Skin of body (tissue), 3 donors: ENCODE results near the gene TM7SF2. TPM values are rescaled to one million over a fixed set of nuclear protein-coding genes. Genes with fewer than 3 reads are reported as not detected.

Source experiments
- DNase-seq: peaks from one replicate; lab custom pipeline; 2025; lab: John Stamatoyannopoulos, UW
- small RNA-seq: library from RNA; depleted of rRNA; stranded (forward); fragments of <200 nt; gene quantifications from one replicate; pipeline ENCODE3, GENCODE V24; 2014; ENCODE audit warnings: low replicate concordance
- total RNA-seq: library from RNA; depleted of rRNA; stranded (reverse); fragments of >200 nt; gene quantifications from one replicate; pipeline ENCODE4 v1.2.3, GENCODE V29; 2014

The TM7SF2 gene
- total RNA-seq, 1 donor from 2014 or later: 31.4 TPM

- DNase-seq: no peak
These were observed 39.7 kb downstream of the TM7SF2 start for GRCh38 chr11:65151331-65151899.

DNA sequence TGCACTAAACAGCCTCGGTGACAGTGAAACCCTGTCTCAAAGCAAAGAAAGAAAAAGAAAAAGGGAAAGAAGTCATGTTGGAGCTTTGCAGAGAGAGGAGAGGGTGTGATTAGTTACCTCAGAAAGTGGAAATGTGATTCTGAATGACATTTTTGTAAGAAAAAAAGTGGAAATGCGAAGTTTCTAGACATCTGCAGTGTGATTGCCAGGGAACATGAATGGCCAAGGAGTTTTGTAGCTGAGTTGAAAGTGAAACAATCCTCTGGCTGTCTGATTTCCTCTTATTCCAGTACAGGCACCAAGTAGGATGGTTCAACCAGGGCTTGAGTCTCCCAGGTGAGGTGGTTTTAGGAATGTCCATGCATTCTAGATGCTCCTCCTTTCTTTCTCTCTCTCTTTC, 40.5 kb downstream of the TM7SF2 start:
- DNase-seq: no peak

GRCh38 chr11:65156256-65156655, 44.6 kb downstream of the TM7SF2 start:
- DNase-seq: no peak

- DNase-seq: no peak
These were observed 45.3 kb downstream of the TM7SF2 start for GRCh38 chr11:65156926-65157325.

DNA sequence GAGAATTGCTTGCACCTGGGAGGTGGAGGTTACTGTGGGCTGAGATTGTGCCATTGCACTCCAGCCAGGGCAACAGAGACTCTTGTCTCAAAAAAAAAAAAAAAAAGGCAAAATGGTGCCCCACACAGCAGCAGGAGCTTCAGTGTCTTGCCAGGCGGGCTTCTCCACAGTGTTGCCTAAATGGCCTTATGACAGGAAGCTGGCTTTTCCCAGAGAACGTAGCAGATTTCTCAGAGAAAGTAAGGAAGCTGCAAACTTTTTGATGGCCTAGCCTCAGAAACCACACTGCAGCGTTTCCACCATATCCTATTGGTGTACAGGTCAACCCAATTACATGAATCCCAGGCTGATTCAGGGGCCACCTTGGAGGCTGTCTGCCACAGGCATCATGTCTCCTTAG, 45.7 kb downstream of the TM7SF2 start:
- no peak for DNase-seq

- no peak for DNase-seq
These were observed 47.3 kb downstream of the TM7SF2 start for GRCh38 chr11:65159012-65159411.

DNA sequence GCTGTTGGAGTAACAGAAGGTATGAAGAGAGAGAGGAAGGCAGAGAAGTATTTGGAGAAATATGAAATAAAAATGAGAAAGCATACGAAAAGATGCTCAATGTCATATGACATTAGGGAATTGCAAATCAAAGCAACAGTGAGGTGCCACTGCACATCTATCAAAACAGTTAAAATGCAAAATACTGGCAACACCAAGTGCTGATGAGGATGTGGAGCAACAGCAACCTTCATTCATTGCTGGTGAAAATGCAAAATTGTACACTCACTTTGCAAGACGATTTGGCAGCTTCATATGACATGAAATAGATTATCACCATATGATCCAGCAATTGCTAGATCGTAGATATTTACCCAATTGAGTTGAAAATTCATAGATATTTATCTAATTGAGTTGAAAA, 49.0 kb downstream of the TM7SF2 start:
- DNase-seq: no peak

DNA sequence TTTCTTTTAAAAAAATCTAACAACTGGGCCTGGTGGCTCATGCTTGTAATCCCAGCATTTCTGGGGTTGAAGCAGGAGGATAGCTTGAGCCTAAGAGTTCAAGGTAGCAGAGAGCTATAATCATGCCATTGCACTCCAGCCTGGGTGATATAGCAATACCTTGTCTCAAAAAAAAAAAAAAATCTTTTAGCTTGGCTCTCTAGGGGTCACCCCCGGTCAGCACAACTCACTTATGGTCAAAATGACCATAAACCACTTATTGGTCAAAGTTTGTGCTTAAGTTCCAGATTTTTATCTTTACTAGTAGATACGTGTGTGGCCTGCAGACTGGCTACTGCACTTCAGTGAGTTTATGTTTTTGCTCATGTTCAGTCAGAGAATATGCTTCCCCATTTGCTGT, 52.0 kb downstream of the TM7SF2 start:
- DNase-seq: no peak

Small RNAs within 50 kb of the gene (small RNA-seq; reads per million reads assigned to genes)
- gene HIGD1AP10 (not detected), gene PDCL2P2 (not detected), gene RNU2-23P (2.1 reads per million, percentile 86 among the genes with 10 or more reads in this experiment)

Other genes starting within 250 kb of the TM7SF2 start
- 27.1 TPM for gene EHD1, start 233.3 kb upstream of the TM7SF2 start, total RNA-seq
- 8.1 TPM for gene ATG2A, start 194.7 kb upstream of the TM7SF2 start, total RNA-seq
- gene PPP2R5B, start 187.2 kb upstream of the TM7SF2 start, total RNA-seq: 5.5 TPM
- not detected for gene GPHA2, start 176.0 kb upstream of the TM7SF2 start, total RNA-seq
- not detected for gene MAJIN, start 139.8 kb upstream of the TM7SF2 start, total RNA-seq
- gene BATF2, start 114.9 kb upstream of the TM7SF2 start, total RNA-seq: 0.20 TPM
- gene ARL2, start 97.7 kb upstream of the TM7SF2 start, total RNA-seq: 43.3 TPM
- gene SNX15, start 84.4 kb upstream of the TM7SF2 start, total RNA-seq: 8.6 TPM
- gene SAC3D1, start 70.7 kb upstream of the TM7SF2 start, total RNA-seq: 3.5 TPM
- 9.0 TPM for gene NAALADL1, start 53.3 kb upstream of the TM7SF2 start, total RNA-seq
- 4.1 TPM for gene CDCA5, start 27.8 kb upstream of the TM7SF2 start, total RNA-seq
- 20.5 TPM for gene ZFPL1, start 27.6 kb upstream of the TM7SF2 start, total RNA-seq
- 93.3 TPM for gene VPS51, start 15.7 kb upstream of the TM7SF2 start, total RNA-seq
- gene ZNHIT2, start 5.8 kb downstream of the TM7SF2 start, total RNA-seq: 3.3 TPM
- 353 TPM for gene FAU, start 10.3 kb downstream of the TM7SF2 start, total RNA-seq
- 35.5 TPM for gene MRPL49, start 10.4 kb downstream of the TM7SF2 start, total RNA-seq
- gene SYVN1, start 22.6 kb downstream of the TM7SF2 start, total RNA-seq: 12.0 TPM
- gene SPDYC, start 58.4 kb downstream of the TM7SF2 start, total RNA-seq: not detected
- gene CAPN1, start 70.1 kb downstream of the TM7SF2 start, total RNA-seq: 79.7 TPM
- 8.1 TPM for gene POLA2, start 150.1 kb downstream of the TM7SF2 start, total RNA-seq
- gene CDC42EP2, start 203.0 kb downstream of the TM7SF2 start, total RNA-seq: 3.7 TPM
- 30.2 TPM for gene DPF2, start 222.0 kb downstream of the TM7SF2 start, total RNA-seq
- 0.20 TPM for gene TIGD3, start 242.9 kb downstream of the TM7SF2 start, total RNA-seq